Transverse colon (tissue), 4 donors: Measurements from ENCODE around the gene SLC39A11. TPM values are rescaled to one million over a fixed set of nuclear protein-coding genes. Genes with fewer than 3 reads are reported as not detected.

Experiments used
- DNase-seq: peaks from one replicate; pipeline ENCODE4 v3.0.0-alpha.2; 2019
- H3K27ac ChIP-seq, 4 donors: fragments of 200-600 bp; sonication (generic); 2 replicates each; pipeline ENCODE4 v1.5.1; 2016 to 2018; ENCODE audit warnings: inconsistent platforms in 4 of 4
- H3K27me3 ChIP-seq: fragments of 200-600 bp; sonication (generic); 2 replicates; pipeline ENCODE4 v1.5.1; 2017; ENCODE audit warnings: inconsistent platforms
- H3K36me3 ChIP-seq, 4 donors: fragments of 200-600 bp; sonication (generic); 2 replicates each; pipeline ENCODE4 v1.5.1; 2017 to 2019; ENCODE audit warnings: inconsistent platforms in 4 of 4
- H3K4me1 ChIP-seq, 4 donors: fragments of 200-600 bp; sonication (generic); 2 replicates each; pipeline ENCODE4 v1.5.1; 2017 to 2020; ENCODE audit warnings: inconsistent platforms in 4 of 4
- H3K4me3 ChIP-seq, 4 donors: fragments of 200-600 bp; sonication (generic); 1 replicate in 1 of 4; 2 replicates in 3 of 4; pipeline versions ENCODE4 v1.5.1 to v1.6.1; 2017 to 2019; ENCODE audit warnings: inconsistent platforms in 4 of 4
- H3K9me3 ChIP-seq, 2 donors: fragments of 200-600 bp; sonication (generic); 2 replicates each; pipeline ENCODE4 v1.5.1; 2017 to 2019; ENCODE audit warnings: inconsistent platforms in 2 of 2
- CTCF ChIP-seq, 5 experiments: fragments of 200-600 bp in 3 of 5; fragments of 450-650 bp in 2 of 5; sonication (generic) in 3 of 5; IDR thresholded peaks; 1 replicate in 2 of 5; 2 replicates in 3 of 5; pipeline ENCODE4 v1.5.1; 2016 to 2017; ENCODE audit warnings: antibody characterized with exemption in 5 of 5, inconsistent platforms in 3 of 5, mild to moderate bottlenecking in 2 of 5, moderate library complexity in 1 of 5
- EP300 ChIP-seq: sonication (generic); formaldehyde crosslinking; IDR thresholded peaks from one replicate; pipeline ENCODE4 v1.6.1; 2017; ENCODE audit warnings: antibody characterized with exemption, low read depth
- POLR2A ChIP-seq: fragments of 450-650 bp; IDR thresholded peaks from one replicate; pipeline ENCODE4 v1.6.1; 2016; ENCODE audit warnings: antibody characterized with exemption, mild to moderate bottlenecking, moderate library complexity
- POLR2AphosphoS5 ChIP-seq, 3 donors: sonication (generic); formaldehyde crosslinking; IDR thresholded peaks; one replicate each; pipeline ENCODE4 v1.6.1; 2016; ENCODE audit warnings: antibody characterized with exemption in 3 of 3
- WGBS, 2 donors: methylation state at CpG; one replicate each; pipeline ENCODE4 v1.1.5; 2018; ENCODE audit warnings: low coverage in 1 of 2; 5-methylcytosine and 5-hydroxymethylcytosine counted together
- in situ Hi-C, 4 donors: fragments of 200-750 bp; cut with MboI; loops; one replicate each; pipeline versions ENCODE4 v1.15.0 to v1.15.1; 2017; ENCODE audit warnings: low sequenced_read_pairs in 3 of 4, low pct_ligation_motif_present in 1 of 4, low pct_unique_long_range_greater_than_20kb in 1 of 4
- intact Hi-C: fragments of 100-400 bp; cut with DNase I; formaldehyde crosslinking; loops from one replicate; pipeline ENCODE4 v1.15.1; 2023; ENCODE audit warnings: low total_unique reads
- total RNA-seq, 4 donors: library from RNA; depleted of rRNA; stranded (reverse); fragments of >200 nt; gene quantifications; one replicate each; pipeline ENCODE4 v1.1.0, GENCODE V29; 2016

Gene SLC39A11
- total RNA-seq, 4 donors from 2014 or later, result 20.7 to 49.7 (median 33.3) TPM

GRCh38 chr17:72687886-72688285 is 404.6 kb downstream of the SLC39A11 start:
- intact Hi-C loops (no loop called here), in situ Hi-C loops (no loop called here)
- WGBS, 2 donors, result 80 to 83% methylated on average over 1 to 7 of the region's 7 CpGs
- no peak for TF ChIP-seq POLR2A
- TF ChIP-seq CTCF (IDR thresholded peaks at IDR 0.05), result no peak
- no peak for TF ChIP-seq POLR2AphosphoS5 (IDR thresholded peaks at IDR 0.05)
- TF ChIP-seq EP300, result no peak
- Histone ChIP-seq H3K4me1 (peaks cover 4 to 17% (median 11%) of the 10 kb centered on the region in 4 donors), H3K9me3 (no peaks in the 10 kb centered on the region), H3K4me3 (no peak overlapping the region), H3K36me3 (no peaks in the 10 kb centered on the region), H3K27ac (no peak overlapping the region), H3K27me3 (no peaks in the 10 kb centered on the region)
- no peak for DNase-seq

GRCh38 chr17:72684405-72685020 is 408.0 kb downstream of the SLC39A11 start:
- Histone ChIP-seq H3K27ac (peak overlapping the region in 3 of 4 donors; percentile 25 to 48 (median 34)), H3K9me3 (no peaks in the 10 kb centered on the region), H3K36me3 (no peaks in the 10 kb centered on the region), H3K4me1 (peaks cover 4 to 18% (median 11%) of the 10 kb centered on the region in 4 donors), H3K27me3 (no peaks in the 10 kb centered on the region), H3K4me3 (no peak overlapping the region)
- 0 to 92% methylated on average over 1 to 11 of the region's 11 CpGs for WGBS, 2 donors
- in situ Hi-C loops (no loop called here), intact Hi-C loops (no loop called here)
- DNase-seq, result no peak
- TF ChIP-seq POLR2AphosphoS5 (IDR thresholded peaks at IDR 0.05) (no peak), POLR2A (no peak), EP300 (no peak), CTCF (IDR thresholded peaks at IDR 0.05) (no peak)

- Histone ChIP-seq H3K9me3 (no peaks in the 10 kb centered on the region), H3K4me1 (peaks cover 4 to 18% (median 11%) of the 10 kb centered on the region in 4 donors), H3K4me3 (no peak overlapping the region), H3K27me3 (no peaks in the 10 kb centered on the region), H3K36me3 (no peaks in the 10 kb centered on the region), H3K27ac (peak overlapping the region in 3 of 4 donors; percentile 25 to 48 (median 34))
- DNase-seq, result peak; percentile 35
- WGBS, 2 donors, result 46 to 53% methylated on average over 4 to 10 of the region's 10 CpGs
- in situ Hi-C loops, result no loop called here
- TF ChIP-seq POLR2AphosphoS5 (IDR thresholded peaks at IDR 0.05) (no peak), CTCF (IDR thresholded peaks at IDR 0.05) (no peak), POLR2A (no peak), EP300 (no peak)
- intact Hi-C loops, result no loop called here
Observed at GRCh38 chr17:72683506-72684404, 408.7 kb downstream of the SLC39A11 start.

GRCh38 chr17:72682605-72683004 is 409.9 kb downstream of the SLC39A11 start:
- 13 to 33% methylated on average over 1 of the region's 1 CpG for WGBS, 2 donors
- TF ChIP-seq CTCF (IDR thresholded peaks at IDR 0.05), result no peak
- TF ChIP-seq POLR2A, result no peak
- TF ChIP-seq EP300, result no peak
- TF ChIP-seq POLR2AphosphoS5 (IDR thresholded peaks at IDR 0.05), result no peak
- Histone ChIP-seq H3K27ac (no peak overlapping the region), H3K9me3 (no peaks in the 10 kb centered on the region), H3K4me3 (no peak overlapping the region), H3K4me1 (peaks cover 4 to 18% (median 11%) of the 10 kb centered on the region in 4 donors), H3K36me3 (no peaks in the 10 kb centered on the region), H3K27me3 (no peaks in the 10 kb centered on the region)
- in situ Hi-C loops, result no loop called here
- intact Hi-C loops, result no loop called here
- no peak for DNase-seq
